Ammon's horn (tissue), 1 donor: ENCODE data around the gene NEUROD2.
A peak's percentile ranks its signal among the peaks of the same experiment; 100 is the strongest.
"Not testable (repeated sequence)": the region's sequence is repeated elsewhere in the genome, so short reads cannot be mapped to it uniquely, and the experiment has no call there.

Source experiments
- DNase-seq: peaks from one replicate; pipeline ENCODE4 v3.0.0-alpha.2; 2016; ENCODE audit warnings: low spot score

Gene NEUROD2

DNA sequence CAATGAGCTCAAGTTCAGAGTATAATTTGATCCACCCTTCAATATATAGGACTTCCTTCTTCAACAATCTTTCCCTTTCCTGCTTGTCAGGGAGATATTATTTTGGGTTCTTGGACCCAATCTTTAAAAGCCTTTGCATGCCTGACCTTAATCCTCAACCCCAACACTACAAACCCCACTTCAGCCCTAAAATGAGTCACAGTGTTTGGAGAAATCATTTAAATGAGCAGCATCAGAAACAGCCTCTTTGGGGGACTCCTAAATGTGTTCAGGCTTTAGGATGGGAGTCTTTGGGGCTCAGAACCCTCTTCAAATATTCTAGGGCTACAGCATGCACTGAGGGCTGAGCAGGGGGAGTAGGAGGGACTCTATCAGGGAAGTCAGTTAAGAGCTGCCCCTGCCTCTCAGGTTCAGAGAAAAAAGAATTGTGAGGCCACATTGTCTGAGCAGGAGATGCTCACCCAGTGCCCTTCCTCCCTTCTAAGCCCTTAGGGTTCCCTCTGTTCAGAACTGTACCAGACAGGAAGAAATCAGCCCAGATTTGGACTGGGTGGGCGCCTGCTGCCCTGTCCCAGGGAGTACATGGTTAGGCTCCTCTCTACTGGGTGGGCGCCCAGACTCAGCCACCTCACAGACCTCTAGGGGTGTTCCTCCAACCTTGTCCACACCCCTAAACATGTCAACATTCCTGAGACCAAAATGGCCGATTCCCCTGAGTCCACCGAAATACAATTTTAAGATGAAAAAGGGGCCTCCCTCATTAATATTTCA is 5.0 kb downstream of the NEUROD2 start:
- DNase-seq, result no peak

DNA sequence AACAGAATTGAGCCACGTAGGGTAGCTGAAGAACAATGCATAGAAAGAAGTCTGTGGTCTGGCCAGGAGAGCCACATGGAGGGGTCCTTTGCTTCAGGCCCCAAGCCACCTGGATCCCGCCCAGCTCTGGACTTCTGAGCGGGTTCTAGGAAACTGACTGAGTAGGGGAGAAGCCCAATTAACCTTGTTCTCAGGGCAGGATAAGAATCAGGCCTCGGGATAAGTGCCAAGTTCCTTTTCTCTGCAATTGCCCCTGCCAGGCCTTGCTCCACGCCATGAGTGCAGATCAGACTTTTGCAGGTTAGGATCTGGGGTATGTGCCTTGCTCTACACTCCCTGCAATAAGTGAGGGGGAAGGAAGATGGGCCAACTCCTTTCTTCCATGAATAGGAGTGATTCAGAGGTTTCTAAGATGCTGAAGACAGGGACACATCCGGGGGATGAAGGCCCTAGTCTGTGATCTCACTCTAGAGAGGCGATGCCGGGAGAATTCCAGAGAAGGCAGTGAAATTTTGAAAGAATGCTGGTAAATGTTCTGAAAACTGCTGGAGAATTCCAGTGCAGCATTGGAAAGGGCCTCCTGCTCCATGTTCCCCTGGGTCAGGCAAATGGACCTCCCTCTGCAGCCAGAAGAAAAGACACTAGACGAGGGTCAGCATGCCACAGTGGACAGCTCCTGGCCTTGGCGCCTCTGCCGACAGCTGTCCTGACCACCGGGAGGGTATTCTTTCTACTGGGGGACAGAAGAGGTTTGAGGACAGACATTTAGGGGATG is 5.8 kb downstream of the NEUROD2 start:
- no peak for DNase-seq

DNA sequence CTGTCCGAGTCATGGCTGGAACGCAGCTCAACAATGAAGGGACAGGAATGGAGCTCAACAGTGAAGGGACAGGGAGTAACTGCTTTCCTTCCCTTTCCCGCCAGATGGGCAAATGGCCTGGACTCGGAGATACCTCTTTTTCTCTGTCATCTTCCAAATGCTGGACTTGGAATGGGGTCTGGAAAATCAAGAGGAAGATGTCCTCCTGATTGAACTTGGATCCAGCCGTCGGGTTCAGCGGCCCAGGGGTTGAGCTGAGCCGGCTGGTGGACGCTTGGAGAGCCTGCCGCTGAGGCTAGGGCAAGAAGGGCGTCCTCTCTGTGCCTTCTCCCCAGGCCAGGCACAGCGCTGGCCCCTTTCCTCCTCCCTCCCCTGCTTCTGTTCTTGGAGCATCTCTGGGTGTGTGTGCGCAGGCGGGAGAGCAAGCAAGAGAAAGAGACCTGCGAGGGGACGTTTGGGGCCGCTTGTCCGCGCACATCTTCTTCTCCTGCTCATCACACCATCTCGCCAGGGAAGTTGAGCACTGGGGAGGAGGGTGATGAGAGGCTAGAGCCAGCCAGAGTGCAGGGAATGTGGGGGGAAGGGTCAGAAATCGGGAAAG is 6.6 kb downstream of the NEUROD2 start:
- no peak for DNase-seq

DNA sequence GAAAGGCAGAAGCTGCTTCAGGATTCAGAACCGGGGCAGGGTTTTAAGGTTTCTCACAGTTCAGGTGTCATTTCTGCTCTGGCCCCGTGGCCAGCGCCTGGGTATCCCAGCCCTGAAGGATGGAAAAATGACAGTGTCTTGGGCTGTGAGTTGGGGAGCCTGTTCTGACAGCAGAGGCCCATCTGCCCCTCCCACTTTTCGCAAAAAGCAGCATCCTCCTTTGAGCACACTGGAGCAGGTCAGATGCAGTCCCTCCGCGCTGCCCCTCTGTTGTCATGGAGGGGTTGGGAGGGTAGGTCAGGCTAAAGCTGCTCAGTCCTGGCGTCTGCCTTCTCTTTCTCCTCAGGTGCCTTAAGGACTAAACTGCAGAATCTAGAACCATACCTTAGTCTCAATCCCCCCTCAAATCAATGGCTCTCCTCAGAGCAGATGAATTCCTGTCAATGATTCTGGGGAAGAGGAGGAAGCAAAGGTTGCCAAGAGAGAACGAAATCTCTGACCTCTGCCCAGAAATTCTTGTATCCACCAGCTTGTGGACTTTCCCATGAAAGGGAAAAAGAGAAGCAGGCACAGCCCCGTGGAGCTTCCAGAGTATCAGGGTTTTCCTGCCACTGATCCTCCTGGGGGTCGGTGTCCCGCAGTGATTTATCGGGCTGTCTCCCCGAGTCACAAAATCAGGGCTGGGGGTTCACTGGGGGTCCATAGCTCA is 7.3 kb downstream of the NEUROD2 start:
- no peak for DNase-seq

DNA sequence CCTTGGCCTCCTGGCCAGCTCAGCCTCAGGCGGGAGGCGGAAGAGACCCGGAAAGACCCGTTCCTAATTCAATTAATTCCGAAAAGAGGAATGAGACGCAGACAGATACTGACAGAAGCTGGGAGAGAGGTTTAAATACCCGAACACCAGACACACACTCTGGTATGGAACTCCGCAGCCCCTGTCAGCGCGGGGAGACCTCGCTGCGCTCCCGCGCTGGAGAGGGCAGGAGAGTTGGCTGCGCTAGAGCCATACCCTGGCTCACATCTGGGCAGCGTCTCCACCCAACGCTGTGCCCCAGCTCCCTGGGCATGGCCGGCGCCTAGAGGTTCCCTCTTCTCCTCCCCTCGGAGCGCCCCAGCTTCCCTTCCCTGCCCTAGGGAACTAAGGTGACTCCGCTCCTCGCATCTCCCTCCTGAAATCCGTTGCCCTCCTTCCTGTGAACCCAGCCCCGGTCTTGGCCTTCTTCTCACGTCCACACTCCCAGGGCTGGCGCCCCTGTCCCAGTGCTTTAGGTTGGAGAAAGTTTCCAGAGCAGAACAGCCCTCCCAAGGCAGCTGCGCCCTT is 8.0 kb downstream of the NEUROD2 start:
- DNase-seq, result no peak

DNA sequence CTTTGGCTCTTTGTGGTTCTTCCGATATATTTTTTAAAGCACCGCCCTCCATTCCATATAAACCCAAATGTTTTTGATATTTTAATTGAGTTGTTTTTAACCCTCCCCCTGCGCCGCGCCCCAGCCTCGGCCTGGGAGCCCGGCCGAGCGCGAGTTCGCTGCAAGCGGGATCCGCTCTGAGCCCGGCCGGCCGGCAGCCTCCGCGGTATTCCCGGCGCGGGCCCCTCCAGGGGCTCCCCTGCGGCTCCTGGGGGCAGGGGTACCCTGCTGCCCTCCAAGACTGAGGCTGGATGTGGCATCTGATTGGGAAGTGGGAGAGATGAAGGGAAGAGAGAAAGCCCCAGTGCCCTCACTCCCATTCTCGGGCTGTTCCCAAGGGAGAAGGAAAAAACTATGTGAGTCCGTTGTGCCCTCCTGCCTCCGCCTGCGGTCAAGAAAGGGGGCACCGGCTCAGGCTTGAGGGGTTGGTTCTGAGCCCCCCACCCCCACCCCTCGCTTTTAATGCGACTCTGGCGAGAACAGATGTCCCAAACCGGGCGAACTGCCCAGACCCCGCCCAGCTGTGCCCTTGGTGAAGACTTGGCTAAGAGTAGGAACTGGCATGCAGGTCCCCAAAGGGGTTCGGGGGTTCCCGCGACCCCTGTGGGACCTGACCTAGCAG is 8.6 kb downstream of the NEUROD2 start:
- no peak for DNase-seq

DNA sequence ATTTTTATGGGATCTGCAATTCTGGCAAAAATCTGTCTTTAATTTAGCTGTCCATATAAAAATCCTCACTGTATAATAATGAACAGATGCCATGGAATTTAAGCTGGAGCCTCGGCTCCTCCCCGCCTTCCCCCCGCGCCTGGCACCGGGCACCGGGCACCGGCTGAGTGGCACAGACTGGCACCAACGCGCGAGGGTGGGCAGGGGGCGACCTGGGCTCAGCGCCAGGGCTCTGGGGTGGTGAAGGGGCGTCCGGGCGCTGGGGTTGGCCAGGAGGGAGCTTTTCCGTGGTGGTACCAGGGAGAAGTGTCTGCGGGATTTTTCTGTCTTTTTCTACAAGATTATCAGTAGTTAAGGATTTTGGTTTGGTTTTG is 9.1 kb downstream of the NEUROD2 start:
- DNase-seq, result no peak

DNA sequence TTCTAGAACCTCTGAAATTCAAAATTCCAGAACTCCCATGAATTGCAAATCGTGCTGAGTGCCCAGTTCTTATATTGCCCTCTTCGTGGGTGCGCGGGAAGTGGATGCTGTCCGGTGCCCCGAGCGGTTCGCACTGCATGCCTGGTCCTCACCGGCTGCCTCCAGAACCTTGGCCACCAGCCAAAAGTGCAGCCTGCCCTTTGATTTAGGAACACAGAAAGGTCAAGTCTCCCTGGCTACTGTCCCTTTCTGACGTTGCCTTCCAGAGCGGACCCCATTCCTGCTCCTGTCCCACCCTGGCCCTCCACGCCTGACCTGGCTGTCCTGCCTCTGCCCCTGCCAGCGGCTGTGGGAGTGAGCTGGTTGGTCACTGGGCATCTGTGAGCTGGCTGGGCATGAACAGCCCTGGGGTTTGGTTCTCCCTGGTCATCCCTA is 9.7 kb downstream of the NEUROD2 start:
- DNase-seq, result no peak

DNA sequence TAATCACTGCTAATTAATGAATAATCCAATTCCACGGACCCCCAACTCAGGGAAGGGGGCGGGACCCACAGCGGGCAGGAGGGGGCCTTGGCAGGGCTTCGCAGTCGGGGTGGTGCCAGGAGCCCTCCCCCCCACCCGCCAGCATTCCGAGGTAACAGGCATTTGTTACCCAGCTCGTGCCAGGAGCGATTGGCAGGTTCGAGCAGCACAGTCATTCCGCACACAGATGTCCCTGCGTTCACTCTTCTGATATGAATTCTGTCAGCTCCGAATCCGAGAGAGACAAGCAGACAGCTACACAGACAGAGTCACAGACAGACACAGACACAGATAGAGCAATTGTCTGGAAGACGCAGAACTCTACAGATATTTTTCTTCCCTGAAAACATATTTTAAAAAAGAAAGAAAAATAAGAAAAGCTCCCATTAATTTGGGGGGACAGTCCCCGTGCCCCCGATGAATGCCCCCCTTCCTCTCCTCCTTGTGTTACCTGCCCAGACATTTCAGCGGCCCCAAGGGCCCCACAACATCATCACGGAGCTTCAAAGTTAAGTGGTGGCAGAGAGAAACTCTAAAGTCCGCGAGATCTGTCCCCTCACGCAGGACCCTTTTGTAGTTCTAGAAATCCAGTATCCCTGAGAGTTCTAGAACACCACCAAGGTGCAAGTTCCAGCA is 10.2 kb downstream of the NEUROD2 start:
- DNase-seq, result peak; percentile 63

DNA sequence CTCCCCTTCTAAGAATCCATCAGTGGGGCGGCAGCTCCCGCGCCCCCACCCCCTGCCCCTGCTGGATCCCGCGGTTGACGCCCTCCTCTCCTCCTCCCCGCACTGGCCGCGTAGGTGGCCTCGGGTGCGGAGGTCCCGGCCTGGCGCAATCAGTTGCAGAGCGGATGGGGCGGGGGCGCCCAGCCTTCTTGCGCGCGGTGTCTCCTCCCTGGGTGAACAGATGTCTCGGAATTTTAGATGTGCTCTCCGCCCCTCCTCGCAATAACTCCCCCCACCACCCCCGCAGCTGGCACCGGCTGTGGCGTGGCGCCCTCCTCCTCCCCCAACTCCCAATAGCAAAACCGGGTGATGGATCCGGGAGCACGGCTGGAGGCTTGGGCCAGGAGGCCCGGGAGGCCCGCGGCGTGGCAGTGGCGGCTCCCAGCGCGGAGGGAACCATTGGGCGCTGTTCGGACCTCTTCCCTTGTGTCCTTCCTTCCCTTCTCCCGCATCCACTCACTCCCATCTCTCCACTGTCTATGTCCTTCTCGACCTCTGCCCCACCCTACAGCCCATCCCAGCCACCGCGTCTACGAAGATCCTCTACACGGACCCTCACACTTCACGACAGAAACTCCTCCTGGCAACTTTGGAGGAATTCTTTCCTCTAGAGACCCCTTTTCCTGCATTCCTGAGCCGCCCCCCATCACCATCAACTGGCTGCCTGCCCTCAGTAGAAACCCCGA is 11.0 kb downstream of the NEUROD2 start:
- no peak for DNase-seq

DNA sequence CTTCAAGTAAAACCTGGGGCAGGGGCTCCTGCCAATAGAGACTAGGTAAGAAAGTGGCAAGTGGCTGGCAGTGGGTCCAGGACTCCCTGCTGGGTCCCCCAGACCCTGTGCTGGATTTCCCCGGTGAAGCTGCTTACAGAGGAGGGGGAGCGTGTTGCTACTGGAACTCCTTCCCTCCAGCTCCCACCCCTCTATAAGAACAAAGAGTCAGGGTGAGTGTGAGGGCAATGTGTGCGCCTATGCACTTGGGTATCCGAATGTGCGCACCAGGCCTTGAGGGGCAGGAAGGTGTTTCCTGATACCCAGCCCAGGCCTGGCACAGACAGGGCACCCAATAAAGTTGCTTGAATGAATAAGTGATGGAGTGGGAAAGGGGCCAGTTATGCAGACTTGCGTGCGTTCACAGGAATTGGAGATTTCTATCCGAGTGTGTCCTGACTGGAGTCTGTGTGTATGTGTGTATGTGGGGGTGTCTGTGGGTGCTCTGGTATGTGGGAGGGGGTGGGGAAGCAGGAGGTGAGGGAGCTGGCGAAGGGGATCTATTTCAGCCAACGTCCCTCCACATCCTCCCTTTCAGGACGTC is 11.7 kb downstream of the NEUROD2 start:
- no peak for DNase-seq

DNA sequence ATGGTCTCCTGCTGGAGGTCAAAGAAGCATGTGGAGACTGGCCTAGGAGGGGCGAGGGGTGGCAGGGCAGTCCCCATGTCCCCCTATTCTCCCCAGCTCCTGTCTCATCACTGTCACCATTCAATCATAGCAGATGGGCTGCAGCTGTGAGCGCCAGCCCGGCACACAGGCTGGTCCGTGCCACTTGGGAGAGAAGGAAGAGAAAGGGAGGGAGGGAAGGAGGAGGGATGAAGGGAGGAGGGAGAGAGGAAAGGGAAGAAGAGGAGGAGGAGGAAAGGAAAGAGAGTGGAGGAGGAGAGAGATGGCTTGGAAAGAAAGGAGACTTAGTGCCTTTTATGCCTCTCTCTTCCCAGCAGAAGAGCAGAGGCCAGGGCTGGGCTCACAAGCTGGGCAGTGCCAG is 12.4 kb downstream of the NEUROD2 start:
- no peak for DNase-seq

DNA sequence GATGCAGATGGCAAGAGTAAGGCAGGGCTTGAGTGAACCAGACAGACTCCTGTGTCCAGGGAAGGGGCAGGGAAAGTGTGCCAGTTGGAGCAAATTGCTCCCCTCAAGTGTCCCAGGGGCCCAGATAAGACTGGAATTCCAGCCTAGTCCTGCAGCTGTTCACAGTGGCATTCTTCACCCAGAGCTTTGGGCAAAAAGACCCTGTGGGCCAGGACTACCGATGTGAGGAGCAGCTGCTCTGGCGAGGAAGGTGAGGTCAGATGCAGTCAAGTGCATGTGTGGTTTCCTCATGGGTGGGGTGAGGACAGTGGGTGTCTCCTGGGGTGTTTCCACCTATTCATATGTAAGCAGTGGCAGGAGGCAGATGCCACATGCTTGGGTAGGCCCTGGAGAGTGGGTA is 14.3 kb downstream of the NEUROD2 start:
- no peak for DNase-seq

DNA sequence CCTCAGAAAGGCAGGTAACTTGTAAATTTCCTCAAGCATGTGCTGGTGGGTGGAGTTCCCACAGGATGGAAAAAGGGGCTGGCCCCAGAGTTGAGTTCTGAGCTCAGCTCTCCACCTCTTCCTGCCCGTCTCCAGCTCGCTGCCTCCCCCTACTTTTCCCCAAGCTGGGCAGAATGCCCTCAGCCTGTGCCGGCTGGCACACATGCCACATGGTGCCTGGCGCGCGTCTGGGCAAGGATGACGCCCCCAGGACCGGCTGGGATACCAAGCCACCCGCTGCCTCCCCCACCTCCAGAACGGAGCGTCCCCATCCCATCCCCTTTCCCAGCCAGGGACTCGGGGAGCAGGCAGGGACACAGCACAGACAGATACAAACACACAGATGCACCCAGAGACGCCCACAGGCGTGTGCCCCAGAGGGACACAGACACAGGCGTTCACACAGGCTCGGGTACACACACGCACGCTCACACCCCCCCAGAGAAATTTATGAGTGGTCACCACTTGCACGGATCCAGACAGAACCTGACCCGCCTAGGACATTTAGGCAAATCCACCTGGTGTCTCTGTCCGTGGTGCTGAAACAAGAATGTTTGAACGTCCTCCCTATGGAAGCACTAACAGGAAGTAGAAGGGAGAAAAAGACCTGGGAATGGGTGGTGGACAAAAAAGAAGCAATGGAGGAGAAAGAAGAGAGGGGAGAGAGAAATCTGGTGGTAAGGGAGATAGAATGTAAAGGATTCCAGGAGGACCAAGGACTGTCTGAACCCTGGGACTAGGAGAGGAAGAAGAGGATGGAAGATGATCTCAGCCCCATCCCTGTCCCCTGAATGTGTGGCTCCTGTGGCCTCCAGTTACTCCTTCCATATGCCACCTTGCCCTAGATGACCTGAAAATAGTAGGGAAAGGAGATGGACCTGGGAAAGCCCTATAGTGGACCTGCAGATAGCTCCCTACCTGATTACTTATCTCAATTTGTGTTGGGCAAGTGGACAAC is 15.5 kb downstream of the NEUROD2 start:
- DNase-seq, result peak; percentile 58

DNA sequence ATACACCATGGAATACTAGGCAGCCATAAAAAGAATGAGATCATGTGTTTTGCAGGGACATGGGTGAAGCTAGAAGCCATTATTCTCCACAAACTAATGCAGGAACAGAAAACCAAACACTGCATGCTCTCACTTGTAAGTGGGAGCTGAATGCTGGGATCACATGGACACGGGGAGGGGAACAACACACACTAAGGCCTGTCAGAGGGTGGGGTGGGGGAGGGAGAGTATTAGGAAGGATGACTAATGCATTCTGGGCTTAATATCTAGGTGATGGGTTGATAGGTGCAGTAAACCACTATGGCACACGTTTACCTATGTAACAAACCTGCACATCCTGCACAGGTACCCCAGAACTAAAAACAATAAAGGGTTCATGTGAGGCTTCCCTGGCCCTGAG is 17.5 kb downstream of the NEUROD2 start:
- DNase-seq, result not testable (repeated sequence)

DNA sequence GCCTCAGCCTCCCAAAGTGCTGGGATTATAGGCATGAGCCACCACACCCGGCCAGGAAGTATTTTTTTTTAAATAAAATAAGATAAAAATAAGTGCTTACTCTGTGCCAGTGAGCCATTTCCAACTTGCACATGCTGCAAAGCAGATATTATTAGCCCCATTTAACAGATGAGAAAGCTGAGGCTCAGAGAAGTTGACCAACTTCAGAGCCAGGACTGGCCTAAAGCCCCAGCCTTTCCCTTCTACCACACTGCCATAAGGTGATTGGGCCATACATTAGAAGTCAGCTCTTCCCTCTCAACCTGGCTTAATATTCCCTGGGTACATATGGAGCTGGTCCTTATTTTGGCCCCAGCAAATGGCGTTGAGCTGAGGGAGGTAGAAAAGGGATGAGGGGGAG is 25.1 kb downstream of the NEUROD2 start:
- DNase-seq, result no peak

DNA sequence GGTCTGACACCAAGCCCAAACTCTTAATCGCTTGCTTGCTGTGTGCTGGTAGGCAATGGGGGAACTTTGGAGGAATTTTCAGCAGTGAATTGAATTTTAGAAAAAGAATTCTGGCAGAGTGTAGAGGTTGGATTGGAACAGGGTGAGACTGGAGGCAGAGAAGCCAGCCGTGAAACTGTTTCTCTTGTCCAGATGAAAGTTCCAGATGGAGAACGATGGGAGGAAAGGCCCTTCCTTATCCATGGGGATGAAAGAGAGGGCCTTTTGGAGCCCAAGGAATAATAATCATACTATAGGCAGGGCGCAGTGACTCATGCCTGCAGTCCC is 26.0 kb downstream of the NEUROD2 start:
- no peak for DNase-seq

DNA sequence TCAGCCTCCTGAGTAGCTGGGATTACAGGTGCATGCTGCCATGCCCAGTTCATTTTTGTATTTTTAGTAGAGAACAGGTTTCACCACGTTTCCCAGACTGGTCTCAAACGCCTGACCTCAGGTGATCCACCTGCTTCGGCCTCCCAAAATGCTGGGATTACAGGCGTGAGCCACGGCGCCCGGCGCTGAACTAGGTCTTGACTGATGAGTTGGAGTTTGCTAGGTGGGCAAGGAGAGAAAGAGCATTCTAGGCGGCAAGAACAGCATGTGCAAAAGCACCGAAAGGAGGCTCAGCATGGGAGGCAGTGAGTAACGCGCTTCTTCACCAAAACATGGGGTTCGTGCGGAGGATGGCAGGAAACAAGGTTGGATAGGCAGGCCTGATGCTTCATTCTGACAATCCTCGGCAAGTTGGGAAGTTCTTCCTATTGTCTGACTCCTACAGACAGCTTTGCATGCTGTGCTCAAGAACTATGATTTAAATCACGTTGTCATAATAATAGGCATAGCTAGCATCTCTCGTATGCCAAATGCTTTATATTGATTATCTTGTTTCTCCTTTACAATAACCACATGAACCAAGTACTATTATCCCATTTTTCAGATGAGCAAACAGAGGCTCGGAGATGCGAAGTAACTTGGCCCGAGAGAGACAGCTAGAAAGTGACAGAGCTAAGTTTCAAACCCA is 26.5 kb downstream of the NEUROD2 start:
- no peak for DNase-seq
